ENCODE data around the gene PARP6. TPM values are rescaled to one million over a fixed set of nuclear protein-coding genes. Genes with fewer than 3 reads are reported as not detected.
A peak's percentile ranks its signal among the peaks of the same experiment; 100 is the strongest.

The PARP6 gene
- polyA plus RNA-seq (36.8 to 55.4 TPM (median 51.0 TPM) in 3 replicates), polyA minus RNA-seq (39.9 to 51.6 TPM (median 42.5 TPM) in 3 replicates)
- 19.4 TPM for polyA plus RNA-seq (2011; ENCODE audit: low read depth)
- 36.0 and 39.2 TPM in 2 replicates for polyA plus RNA-seq (2011; cell fraction: cytosol; rRNA removed)
- 150 and 170 TPM in 2 replicates for polyA plus RNA-seq (2011; cell fraction: nucleus; rRNA removed)
- polyA plus RNA-seq (2012; ENCODE audit: low replicate concordance) = 24.1 and 47.9 TPM in 2 replicates
- polyA minus RNA-seq (2011; cell fraction: cytosol; rRNA and poly(A)+ RNA removed) = 15.7 TPM
- polyA minus RNA-seq (2011; cell fraction: nucleus; rRNA and poly(A)+ RNA removed) = 16.6 and 29.8 TPM in 2 replicates

GRCh38 chr15:72272213-72272996 lies at the start of gene PARP6:
TSS of gene PARP6 (minus strand) at chr15:72272554. CDS start at chr15:72267477, 5,077 bp downstream.
- peaks cover 15% of the 10 kb centered on the region for H3K79me2 ChIP-seq (ENCODE audit: control insufficient read depth, insufficient read depth, low read length)
- peak within 1 kb of the TSS; percentile 94 for H3K4me2 ChIP-seq (ENCODE audit: control insufficient read depth, extremely low read depth, insufficient read depth, low read depth, low read length)
- no peaks in the 10 kb centered on the region for H3K9me3 ChIP-seq (ENCODE audit: control insufficient read depth, low read depth, low read length)
- peak within 1 kb of the TSS; percentile 51 for H3K27ac ChIP-seq (ENCODE audit: control insufficient read depth, insufficient read depth, low read length)
- peak within 1 kb of the TSS; percentile 72 to 83 (median 78) for H3K4me3 ChIP-seq (ENCODE audit: control insufficient read depth in 2 of 3, extremely low read depth in 1 of 3, insufficient read depth in 2 of 3, low read depth in 1 of 3, low read length in 3 of 3)
- TF ChIP-seq EZH2 (IDR thresholded peaks at IDR 0.05; ENCODE audit: low read length) (no peak), CTCF (optimal IDR thresholded peaks at IDR 0.05 in 1 of 3, IDR thresholded peaks at IDR 0.05 in 1 of 3, conservative IDR thresholded peaks at IDR 0.05 in 1 of 3; ENCODE audit: extremely low read depth in 1 of 3, insufficient read depth in 2 of 3, low read length in 3 of 3) (peak; percentile 59 to 81 (median 75))
- peaks cover 12% of the 10 kb centered on the region for H3K4me1 ChIP-seq (ENCODE audit: control insufficient read depth, extremely low read depth, insufficient read depth, low read length)
- H4K20me1 ChIP-seq (ENCODE audit: control insufficient read depth, extremely low read depth, insufficient read depth, low read length) = no peaks in the 10 kb centered on the region
- no peak for FAIRE-seq
- H2AFZ ChIP-seq (ENCODE audit: control insufficient read depth, low read length) = peak within 1 kb of the TSS; percentile 84
- dilution Hi-C loops (cut with MboI; ENCODE audit: extremely low pct_ligation_motif_present, low sequenced_read_pairs) = no loop called here
- peak; percentile 84 for DNase-seq (ENCODE audit: low read depth, low spot score)
- H3K9ac ChIP-seq (ENCODE audit: control insufficient read depth, extremely low read depth, insufficient read depth, low read length) = peak within 1 kb of the TSS; percentile 83
- H3K36me3 ChIP-seq (ENCODE audit: control insufficient read depth in 2 of 2, extremely low read depth in 1 of 2, insufficient read depth in 2 of 2, low read length in 2 of 2) = peaks cover 2 to 21% of the 10 kb centered on the region in 2 experiments
- H3K27me3 ChIP-seq (ENCODE audit: control insufficient read depth, extremely low read depth, insufficient read depth, low read length) = no peaks in the 10 kb centered on the region
- peaks cover under 1% of the 10 kb centered on the region for H3K9me1 ChIP-seq (ENCODE audit: control insufficient read depth, extremely low read depth, insufficient read depth, low read length)

- dilution Hi-C loops (cut with MboI; ENCODE audit: extremely low pct_ligation_motif_present, low sequenced_read_pairs) = no loop called here
- no peak for FAIRE-seq
- H3K4me1 ChIP-seq (ENCODE audit: control insufficient read depth, extremely low read depth, insufficient read depth, low read length) = peaks cover 6% of the 10 kb centered on the region
- H3K9ac ChIP-seq (ENCODE audit: control insufficient read depth, extremely low read depth, insufficient read depth, low read length) = peak within 1 kb of the TSS; percentile 52
- TF ChIP-seq EZH2 (IDR thresholded peaks at IDR 0.05; ENCODE audit: low read length) (no peak), CTCF (optimal IDR thresholded peaks at IDR 0.05 in 1 of 3, IDR thresholded peaks at IDR 0.05 in 1 of 3, conservative IDR thresholded peaks at IDR 0.05 in 1 of 3; ENCODE audit: extremely low read depth in 1 of 3, insufficient read depth in 2 of 3, low read length in 3 of 3) (no peak)
- H3K27ac ChIP-seq (ENCODE audit: control insufficient read depth, insufficient read depth, low read length) = no peak within 1 kb of the TSS
- no peaks in the 10 kb centered on the region for H3K9me3 ChIP-seq (ENCODE audit: control insufficient read depth, low read depth, low read length)
- peak within 1 kb of the TSS; percentile 79 for H2AFZ ChIP-seq (ENCODE audit: control insufficient read depth, low read length)
- peak within 1 kb of the TSS; percentile 47 for H3K4me2 ChIP-seq (ENCODE audit: control insufficient read depth, extremely low read depth, insufficient read depth, low read depth, low read length)
- H3K79me2 ChIP-seq (ENCODE audit: control insufficient read depth, insufficient read depth, low read length) = no peaks in the 10 kb centered on the region
- peaks cover 12% of the 10 kb centered on the region for H3K27me3 ChIP-seq (ENCODE audit: control insufficient read depth, extremely low read depth, insufficient read depth, low read length)
- no peak for DNase-seq (ENCODE audit: low read depth, low spot score)
- no peaks in the 10 kb centered on the region for H3K36me3 ChIP-seq (ENCODE audit: control insufficient read depth in 2 of 2, extremely low read depth in 1 of 2, insufficient read depth in 2 of 2, low read length in 2 of 2)
- H3K4me3 ChIP-seq (ENCODE audit: control insufficient read depth in 2 of 3, extremely low read depth in 1 of 3, insufficient read depth in 2 of 3, low read depth in 1 of 3, low read length in 3 of 3) = peak within 1 kb of the TSS; percentile 46 to 73 (median 50)
- H3K9me1 ChIP-seq (ENCODE audit: control insufficient read depth, extremely low read depth, insufficient read depth, low read length) = no peaks in the 10 kb centered on the region
- H4K20me1 ChIP-seq (ENCODE audit: control insufficient read depth, extremely low read depth, insufficient read depth, low read length) = no peaks in the 10 kb centered on the region
Measured at GRCh38 chr15:72319985-72320671, 47.8 kb upstream of the PARP6 start, which contains the start of gene CELF6. TSS of gene CELF6 (minus strand) at chr15:72320157. CDS start at chr15:72319874, 283 bp downstream.

Data from keratinocyte (primary cell).